Esophagus squamous epithelium (tissue), 4 donors: ENCODE data around the gene SLC52A3.

Source experiments
- POLR2A ChIP-seq, 4 donors: fragments of 450-650 bp; IDR thresholded peaks; one replicate each; pipeline ENCODE4 v1.6.1; 2017; ENCODE audit warnings: antibody characterized with exemption in 4 of 4, mild to moderate bottlenecking in 4 of 4, moderate library complexity in 3 of 4
- TF ChIP-seq, protein P1 (sequence below), 6 experiments: fragments of 450-650 bp in 4 of 6; fragments of 200-600 bp in 2 of 6; sonication (generic) in 2 of 6; IDR thresholded peaks; one replicate each; pipeline ENCODE4 v1.5.1; 2016 to 2019; ENCODE audit warnings: antibody characterized with exemption in 6 of 6, mild to moderate bottlenecking in 4 of 6, moderate library complexity in 4 of 6

DNA sequence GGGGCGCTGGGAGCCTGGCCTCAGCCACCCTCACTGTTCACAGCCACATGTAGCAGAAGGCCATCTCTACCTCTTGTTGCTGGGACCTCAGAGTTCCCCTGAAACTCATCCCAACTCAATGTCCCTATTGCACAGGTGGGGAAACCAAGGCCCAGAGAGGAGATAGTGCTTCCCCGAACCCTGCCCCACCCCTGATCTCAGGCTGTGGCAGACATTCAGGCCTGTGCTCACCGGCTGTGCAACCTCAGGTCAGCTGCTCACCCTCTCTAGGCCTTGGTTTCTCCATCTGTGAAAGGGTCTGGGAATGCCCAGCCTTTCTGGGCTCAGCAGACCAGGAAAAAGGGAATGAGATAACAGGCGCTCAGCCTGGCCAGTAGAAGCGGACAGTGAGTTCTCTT lies 6.4 kb upstream of the SLC52A3 start:
- TF ChIP-seq, protein P1, sequence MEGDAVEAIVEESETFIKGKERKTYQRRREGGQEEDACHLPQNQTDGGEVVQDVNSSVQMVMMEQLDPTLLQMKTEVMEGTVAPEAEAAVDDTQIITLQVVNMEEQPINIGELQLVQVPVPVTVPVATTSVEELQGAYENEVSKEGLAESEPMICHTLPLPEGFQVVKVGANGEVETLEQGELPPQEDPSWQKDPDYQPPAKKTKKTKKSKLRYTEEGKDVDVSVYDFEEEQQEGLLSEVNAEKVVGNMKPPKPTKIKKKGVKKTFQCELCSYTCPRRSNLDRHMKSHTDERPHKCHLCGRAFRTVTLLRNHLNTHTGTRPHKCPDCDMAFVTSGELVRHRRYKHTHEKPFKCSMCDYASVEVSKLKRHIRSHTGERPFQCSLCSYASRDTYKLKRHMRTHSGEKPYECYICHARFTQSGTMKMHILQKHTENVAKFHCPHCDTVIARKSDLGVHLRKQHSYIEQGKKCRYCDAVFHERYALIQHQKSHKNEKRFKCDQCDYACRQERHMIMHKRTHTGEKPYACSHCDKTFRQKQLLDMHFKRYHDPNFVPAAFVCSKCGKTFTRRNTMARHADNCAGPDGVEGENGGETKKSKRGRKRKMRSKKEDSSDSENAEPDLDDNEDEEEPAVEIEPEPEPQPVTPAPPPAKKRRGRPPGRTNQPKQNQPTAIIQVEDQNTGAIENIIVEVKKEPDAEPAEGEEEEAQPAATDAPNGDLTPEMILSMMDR (IDR thresholded peaks at IDR 0.05): no peak
- TF ChIP-seq POLR2A (IDR thresholded peaks at IDR 0.05): no peak
